ENCODE data around the gene FCHO1.

FCHO1 gene

GRCh38 chr19:17726964-17727773 lies 24.1 kb upstream of the FCHO1 start:
- Histone ChIP-seq H3K36me3 (peaks cover 96% of the 10 kb centered on the region), H3K9me3 (ENCODE audit: severe bottlenecking) (no peaks in the 10 kb centered on the region), H3K27me3 (ENCODE audit: insufficient read depth, low read depth, severe bottlenecking) (no peaks in the 10 kb centered on the region), H3K27ac (no peak overlapping the region), H3K4me3 (ENCODE audit: low read depth, low read length) (no peak overlapping the region)
- TF ChIP-seq CTCF (IDR thresholded peaks at IDR 0.05; ENCODE audit: low read depth, low read length): no peak
- DNase-seq: no peak

DNA sequence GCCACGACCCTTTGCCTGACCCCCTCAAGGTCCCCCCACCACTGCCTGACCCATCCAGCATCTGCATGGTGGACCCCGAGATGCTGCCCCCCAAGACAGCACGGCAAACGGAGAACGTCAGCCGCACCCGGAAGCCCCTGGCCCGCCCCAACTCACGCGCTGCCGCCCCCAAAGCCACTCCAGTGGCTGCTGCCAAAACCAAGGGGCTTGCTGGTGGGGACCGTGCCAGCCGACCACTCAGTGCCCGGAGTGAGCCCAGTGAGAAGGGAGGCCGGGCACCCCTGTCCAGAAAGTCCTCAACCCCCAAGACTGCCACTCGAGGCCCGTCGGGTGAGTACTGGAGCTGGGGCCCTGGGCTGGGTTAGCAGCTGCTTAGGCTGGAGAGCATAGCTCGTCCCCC lies 23.4 kb upstream of the FCHO1 start:
- Histone ChIP-seq H3K9me3 (ENCODE audit: severe bottlenecking) (no peaks in the 10 kb centered on the region), H3K4me3 (ENCODE audit: low read depth, low read length) (no peak overlapping the region), H3K27ac (no peak overlapping the region), H3K27me3 (ENCODE audit: insufficient read depth, low read depth, severe bottlenecking) (no peaks in the 10 kb centered on the region), H3K36me3 (peaks cover 98% of the 10 kb centered on the region)
- DNase-seq: no peak
- no peak for TF ChIP-seq CTCF (IDR thresholded peaks at IDR 0.05; ENCODE audit: low read depth, low read length)

DNA sequence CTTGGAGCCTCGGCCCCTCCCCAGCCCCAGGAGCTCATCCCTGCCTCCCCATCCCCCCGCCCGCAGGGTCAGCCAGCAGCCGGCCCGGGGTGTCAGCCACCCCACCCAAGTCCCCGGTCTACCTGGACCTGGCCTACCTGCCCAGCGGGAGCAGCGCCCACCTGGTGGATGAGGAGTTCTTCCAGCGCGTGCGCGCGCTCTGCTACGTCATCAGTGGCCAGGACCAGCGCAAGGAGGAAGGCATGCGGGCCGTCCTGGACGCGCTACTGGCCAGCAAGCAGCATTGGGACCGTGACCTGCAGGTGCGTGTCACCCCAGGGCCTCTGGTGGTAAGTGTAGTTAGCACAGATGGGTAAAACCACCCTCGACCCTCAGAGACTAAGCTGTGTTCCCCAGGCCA lies 18.1 kb upstream of the FCHO1 start:
- H3K36me3 ChIP-seq: peaks cover 82% of the 10 kb centered on the region
- no peaks in the 10 kb centered on the region for H3K27me3 ChIP-seq (ENCODE audit: insufficient read depth, low read depth, severe bottlenecking)
- no peak for TF ChIP-seq CTCF (IDR thresholded peaks at IDR 0.05; ENCODE audit: low read depth, low read length)
- DNase-seq: no peak
- H3K4me3 ChIP-seq (ENCODE audit: low read depth, low read length): no peak overlapping the region
- no peak overlapping the region for H3K27ac ChIP-seq
- no peaks in the 10 kb centered on the region for H3K9me3 ChIP-seq (ENCODE audit: severe bottlenecking)

DNA sequence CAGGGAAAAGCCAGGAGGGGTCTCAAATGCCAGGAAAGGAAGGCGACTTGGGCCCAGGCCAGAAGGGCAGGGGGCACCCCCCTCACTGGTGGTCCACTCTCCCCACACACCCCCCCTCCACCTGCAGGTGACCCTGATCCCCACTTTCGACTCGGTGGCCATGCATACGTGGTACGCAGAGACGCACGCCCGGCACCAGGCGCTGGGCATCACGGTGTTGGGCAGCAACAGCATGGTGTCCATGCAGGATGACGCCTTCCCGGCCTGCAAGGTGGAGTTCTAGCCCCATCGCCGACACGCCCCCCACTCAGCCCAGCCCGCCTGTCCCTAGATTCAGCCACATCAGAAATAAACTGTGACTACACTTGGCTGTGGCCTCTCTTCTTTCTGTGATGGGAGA lies 17.1 kb upstream of the FCHO1 start:
- Histone ChIP-seq H3K36me3 (peaks cover 77% of the 10 kb centered on the region), H3K9me3 (ENCODE audit: severe bottlenecking) (no peaks in the 10 kb centered on the region), H3K27ac (no peak overlapping the region), H3K4me3 (ENCODE audit: low read depth, low read length) (no peak overlapping the region), H3K27me3 (ENCODE audit: insufficient read depth, low read depth, severe bottlenecking) (no peaks in the 10 kb centered on the region)
- no peak for DNase-seq
- no peak for TF ChIP-seq CTCF (IDR thresholded peaks at IDR 0.05; ENCODE audit: low read depth, low read length)

DNA sequence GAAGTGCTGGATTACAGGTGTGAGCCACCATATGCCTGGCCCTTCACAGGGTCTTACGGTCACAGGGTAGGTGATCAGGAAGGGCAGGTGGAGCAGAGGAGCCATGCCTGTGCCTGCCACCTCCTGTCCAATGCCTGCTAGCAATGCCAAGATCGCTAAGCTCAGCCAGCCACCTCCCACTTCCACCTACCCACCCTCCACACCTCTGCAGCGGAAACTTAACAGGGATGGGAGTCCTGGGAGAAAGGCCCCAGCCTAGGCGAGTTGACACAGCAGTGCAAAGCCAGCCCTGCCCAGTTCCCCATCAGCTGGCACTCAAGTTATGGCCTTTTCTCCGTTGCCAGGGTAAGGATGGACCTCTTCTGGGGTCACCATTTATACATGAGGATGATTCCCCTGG lies 15.9 kb upstream of the FCHO1 start:
- H3K36me3 ChIP-seq: peaks cover 65% of the 10 kb centered on the region
- no peaks in the 10 kb centered on the region for H3K9me3 ChIP-seq (ENCODE audit: severe bottlenecking)
- no peak overlapping the region for H3K27ac ChIP-seq
- TF ChIP-seq CTCF (IDR thresholded peaks at IDR 0.05; ENCODE audit: low read depth, low read length): no peak
- H3K4me3 ChIP-seq (ENCODE audit: low read depth, low read length): no peak overlapping the region
- no peaks in the 10 kb centered on the region for H3K27me3 ChIP-seq (ENCODE audit: insufficient read depth, low read depth, severe bottlenecking)
- DNase-seq: no peak

DNA sequence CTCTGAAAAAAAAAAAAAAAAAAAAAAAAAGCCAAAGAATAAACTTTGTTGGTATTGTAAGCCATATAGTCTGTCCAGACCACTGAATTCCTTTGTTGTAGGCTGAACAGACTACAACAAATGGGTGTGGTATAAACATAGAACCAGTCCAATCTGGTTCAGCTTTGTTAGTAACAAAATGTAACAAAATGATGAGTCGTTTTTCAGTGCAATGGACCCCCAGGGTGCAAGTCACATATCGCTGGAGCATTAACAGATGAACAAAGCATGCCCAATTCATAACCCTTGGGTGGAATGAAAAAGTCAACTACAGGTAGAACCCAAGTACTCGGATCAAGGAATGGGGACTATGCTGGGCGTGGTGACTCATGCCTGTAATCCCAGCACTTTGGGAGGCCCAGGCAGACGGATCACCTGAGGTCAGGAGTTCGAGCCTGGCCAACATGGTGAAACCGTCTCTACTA lies 13.6 kb upstream of the FCHO1 start:
- Histone ChIP-seq H3K27me3 (ENCODE audit: insufficient read depth, low read depth, severe bottlenecking) (no peaks in the 10 kb centered on the region), H3K27ac (no peak overlapping the region), H3K36me3 (peaks cover 43% of the 10 kb centered on the region), H3K4me3 (ENCODE audit: low read depth, low read length) (no peak overlapping the region), H3K9me3 (ENCODE audit: severe bottlenecking) (no peaks in the 10 kb centered on the region)
- TF ChIP-seq CTCF (IDR thresholded peaks at IDR 0.05; ENCODE audit: low read depth, low read length): no peak
- no peak for DNase-seq

Data from WERI-Rb-1 (cell line).